HG02981 (cell line): ENCODE results near the gene MEIS3.

Experiments used
- ATAC-seq: cut with Tn5 transposase; IDR thresholded peaks from one replicate; pipeline ENCODE4 v1.9.1; 2021; ENCODE audit warnings: mild to moderate bottlenecking, moderate library complexity; ENCODE audit not compliant: unreplicated experiment

Gene MEIS3

DNA sequence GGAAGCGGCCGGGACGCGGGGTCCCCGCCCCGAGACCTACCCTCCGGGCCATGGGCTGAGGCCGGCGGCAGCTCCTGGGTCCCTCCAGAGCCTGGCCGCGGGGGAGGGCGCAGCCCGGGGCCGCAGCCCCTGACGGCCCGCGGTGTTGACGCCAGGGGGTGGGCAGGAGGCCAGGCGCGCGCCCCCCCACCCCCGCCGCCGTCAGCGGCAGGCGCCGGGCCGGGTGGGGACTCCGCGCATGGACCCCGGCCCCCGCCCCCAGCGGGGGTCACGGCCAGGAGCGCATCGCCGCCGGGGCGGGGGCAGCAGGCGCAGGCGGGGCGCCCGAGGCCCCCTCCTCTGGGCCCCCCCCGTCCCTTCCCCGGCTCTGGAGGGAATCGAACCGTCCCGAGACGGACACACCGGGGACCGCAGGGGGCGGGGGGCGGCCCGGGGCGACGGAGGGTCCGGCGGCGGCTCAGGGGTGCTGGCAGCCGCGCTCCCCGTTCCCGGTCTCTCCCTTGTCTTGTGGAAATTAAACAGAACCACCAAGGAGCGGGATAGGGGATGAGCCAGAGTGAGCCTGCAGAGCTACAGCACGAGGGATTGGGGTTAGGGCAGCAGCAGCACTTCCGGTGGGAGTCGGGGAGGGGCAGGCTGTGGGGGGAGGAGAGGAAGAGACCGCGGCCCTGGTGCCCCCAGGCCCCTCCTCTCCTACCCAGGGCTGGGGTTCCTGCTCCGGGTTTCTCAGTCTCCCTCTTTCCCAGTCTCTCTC lies at the start of gene MEIS3:
Gene MEIS3 (minus strand): TSS at position 498 of the 754 bp plus-strand sequence. CDS start 446 bp downstream, at position 52.
- ATAC-seq: no peak

DNA sequence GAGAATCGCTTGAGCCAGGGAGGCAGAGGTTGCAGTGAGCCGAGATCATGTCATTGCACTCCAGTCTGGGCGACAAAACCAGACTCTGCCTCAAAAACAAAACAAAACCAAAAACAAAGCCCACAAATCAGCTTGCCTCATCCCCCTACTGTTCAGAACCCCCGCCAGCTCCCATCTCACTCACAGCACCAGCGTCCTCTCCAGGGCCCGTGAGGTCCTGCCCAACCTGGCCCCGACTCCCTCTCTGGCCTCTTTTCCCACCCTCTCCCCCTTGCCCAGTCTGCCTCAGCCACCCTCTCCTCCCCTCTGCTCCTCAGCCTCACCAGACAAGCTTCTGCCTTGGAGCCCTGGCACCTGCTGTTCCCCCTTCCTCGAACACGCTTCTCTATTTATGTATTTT lies 48.6 kb upstream of the MEIS3 start:
- ATAC-seq: no peak

GRCh38 chr19:47465957-47466356 lies 46.6 kb upstream of the MEIS3 start:
- ATAC-seq: no peak

- no peak for ATAC-seq
These were observed 45.5 kb upstream of the MEIS3 start for GRCh38 chr19:47464675-47465419.

GRCh38 chr19:47461876-47462275 lies 42.5 kb upstream of the MEIS3 start:
- ATAC-seq: no peak

DNA sequence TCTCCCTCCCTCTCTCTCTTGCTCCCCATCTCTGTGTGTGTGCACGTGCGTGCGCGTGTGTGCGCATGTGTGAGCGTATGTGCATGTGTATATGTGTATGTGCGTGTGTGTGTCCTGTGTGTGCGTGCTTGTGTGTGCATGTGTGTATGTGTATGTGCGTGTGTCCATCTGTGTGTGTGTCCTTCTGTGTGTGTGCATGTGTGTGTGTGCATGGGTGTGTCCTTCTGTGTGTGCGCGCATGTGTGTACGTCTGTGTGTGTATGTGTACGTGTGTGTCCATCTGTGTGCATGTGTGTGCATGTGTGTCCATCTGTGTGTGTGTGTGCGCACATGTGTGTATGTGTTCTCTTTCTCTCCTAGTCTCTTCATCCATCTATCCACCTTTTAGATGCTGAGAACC lies 40.1 kb upstream of the MEIS3 start:
- ATAC-seq: no peak

GRCh38 chr19:47458672-47459071 lies 39.3 kb upstream of the MEIS3 start:
- no peak for ATAC-seq

DNA sequence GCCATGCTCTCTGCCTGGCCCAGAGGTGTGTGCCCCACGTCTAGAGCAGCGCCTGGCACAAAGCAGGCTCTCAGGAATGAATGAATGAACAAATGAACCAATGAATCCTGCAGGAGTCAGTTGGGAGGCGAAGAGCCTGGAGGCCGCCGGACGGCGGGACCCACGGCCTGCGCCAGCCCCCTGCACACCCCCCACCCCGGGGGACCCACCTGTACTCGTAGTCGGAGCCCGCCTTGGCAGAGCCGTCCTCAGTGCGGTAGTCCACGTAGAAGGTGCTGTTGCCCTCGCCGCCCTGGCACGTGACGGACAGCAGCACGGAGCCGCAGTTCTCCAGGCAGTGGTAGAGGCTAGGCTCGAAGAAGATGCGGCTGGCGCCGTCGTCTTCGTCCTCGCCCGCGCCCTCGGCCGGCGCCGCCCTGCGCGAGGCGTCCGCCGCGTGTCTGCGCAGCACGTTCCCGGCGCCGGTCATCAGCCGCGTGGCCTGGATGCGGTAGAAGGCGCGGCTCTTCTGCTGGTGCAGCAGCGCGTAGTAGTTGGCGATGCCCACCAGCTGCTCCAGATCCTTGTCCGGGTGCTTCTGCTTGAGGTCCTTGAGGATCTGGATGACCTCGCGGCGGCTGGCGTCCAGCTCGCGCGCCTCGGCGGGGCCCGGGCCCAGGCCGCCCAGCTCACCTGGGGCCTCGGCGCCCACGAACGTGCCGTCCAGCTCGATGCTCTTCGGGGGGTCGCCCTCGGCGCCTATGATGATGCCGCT lies 37.6 kb upstream of the MEIS3 start:
- no peak for ATAC-seq

DNA sequence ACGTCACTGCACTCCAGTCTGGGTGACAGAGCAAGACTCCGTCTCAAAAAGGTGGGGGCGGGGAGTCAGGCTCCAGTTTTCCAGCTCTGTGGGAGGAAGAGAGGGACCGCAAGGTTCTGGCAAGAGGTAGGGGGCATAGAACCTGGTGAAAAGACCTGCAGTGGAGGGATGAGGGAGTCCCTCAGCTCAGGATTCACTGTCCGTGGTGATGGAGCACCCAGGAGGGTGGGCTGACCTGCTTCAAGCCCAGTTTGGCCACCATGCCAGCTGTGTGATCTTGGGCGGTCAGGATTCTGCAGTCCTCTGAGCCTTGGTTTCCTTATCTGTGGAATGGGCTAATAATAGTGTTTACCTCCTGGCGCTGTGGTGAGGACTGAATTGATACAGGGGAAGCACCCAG lies 31.2 kb upstream of the MEIS3 start:
- no peak for ATAC-seq

DNA sequence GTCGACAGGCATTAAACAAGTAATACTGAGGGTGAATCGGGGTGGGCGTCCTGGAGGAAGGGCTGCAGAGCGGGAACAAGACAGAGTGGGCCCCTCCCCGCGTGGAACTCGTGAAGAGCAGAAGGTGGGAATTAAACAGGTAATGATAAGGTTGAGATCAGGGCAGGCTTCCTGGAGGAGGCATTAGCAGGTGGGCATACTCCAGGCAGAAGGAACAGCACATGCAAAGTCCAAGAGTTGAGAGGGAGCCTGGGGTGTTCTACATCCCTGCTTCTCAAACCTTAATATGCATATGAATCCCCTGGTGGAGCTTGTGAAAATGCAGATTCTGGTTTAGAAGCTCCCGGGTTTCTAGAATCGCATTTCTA lies 29.0 kb upstream of the MEIS3 start:
- no peak for ATAC-seq

- ATAC-seq: no peak
These were observed 28.4 kb upstream of the MEIS3 start for GRCh38 chr19:47447470-47448359.

DNA sequence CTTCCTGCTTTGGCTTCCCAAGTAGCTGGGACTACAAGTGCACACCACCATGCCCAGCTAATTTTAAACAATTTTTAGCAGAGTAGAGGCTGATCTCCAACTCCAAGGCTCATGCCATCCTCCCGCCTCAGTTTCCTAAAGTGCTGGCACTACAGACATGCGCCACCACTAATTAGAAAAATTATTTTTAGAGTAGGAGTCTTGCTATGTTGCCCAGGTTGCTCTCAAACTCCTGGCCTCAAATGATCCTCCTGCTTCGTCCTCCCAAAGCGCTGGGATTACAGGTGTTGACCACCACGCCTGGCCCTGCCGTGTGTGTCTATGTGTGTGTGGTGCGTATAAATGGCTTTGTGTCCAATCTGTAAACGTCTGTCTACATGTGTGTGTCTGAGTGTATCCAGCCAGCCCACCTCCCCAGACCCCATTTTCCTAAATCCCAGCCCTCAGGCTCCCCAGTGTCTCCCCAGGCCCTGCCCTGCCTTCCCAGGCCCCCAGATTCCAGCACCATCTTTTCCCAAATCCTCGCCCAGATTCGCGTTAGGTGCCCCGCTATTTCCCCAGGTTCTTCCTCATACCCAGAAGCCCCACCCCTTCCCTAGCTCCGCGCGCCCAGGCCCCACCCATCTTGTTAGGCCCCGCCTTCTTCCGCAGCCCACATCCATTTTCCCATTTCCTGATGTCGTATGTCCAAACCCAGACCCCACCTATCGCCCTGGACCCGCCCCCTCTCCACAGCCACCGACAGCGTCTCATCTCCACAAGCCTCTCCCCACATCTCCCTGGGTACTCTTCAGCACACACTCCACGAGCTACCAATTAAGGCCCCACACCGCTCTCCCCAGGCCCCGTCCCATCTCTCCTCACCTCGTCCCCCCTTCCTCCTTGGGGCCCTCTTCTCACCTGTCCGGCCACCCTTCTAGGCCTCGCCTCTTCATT lies 27.5 kb upstream of the MEIS3 start:
- ATAC-seq: no peak

GRCh38 chr19:47445937-47446402 lies 26.6 kb upstream of the MEIS3 start:
- no peak for ATAC-seq

DNA sequence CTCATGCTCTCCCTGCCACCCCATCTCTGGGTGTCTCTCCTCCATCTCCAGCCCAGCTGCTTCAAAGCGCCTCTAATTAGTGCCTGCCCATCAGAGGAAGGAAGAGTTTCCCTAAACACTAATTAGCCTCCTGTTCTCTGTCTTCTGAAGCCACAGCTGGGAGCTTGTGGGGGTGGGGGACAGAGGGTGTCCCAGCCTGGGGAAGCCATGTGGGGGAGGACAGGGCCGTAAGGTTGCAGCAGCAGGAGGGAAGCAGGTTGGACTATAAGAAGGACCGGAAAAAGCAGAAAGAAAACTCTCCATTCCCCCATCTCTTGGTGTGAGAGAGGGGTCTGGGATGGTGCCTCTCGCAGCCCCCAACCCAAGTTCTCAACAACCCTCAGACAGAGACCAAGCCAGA lies 26.2 kb upstream of the MEIS3 start:
- ATAC-seq: no peak

DNA sequence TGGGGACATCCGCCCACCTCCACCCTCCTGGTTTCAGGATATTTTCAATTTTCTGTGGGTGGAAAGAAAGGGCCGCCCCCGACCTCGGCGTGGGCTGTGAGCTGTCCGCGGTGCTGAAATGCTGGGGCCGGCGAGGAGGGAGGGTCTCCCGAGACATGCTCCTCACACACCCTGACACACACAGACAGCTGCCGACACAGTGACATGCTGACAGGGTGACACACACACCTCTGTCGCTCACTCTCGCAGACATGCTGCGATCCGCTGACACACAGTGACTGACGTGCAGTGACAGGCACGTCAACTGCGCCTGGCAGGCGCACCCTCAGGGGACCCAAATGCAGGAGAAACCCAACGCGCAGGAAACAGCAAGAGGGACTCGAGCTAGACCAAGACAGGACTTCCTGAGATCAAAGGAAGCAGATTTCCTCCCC lies 25.1 kb upstream of the MEIS3 start:
- ATAC-seq: no peak

GRCh38 chr19:47443331-47443730 lies 24.0 kb upstream of the MEIS3 start:
- ATAC-seq: no peak

DNA sequence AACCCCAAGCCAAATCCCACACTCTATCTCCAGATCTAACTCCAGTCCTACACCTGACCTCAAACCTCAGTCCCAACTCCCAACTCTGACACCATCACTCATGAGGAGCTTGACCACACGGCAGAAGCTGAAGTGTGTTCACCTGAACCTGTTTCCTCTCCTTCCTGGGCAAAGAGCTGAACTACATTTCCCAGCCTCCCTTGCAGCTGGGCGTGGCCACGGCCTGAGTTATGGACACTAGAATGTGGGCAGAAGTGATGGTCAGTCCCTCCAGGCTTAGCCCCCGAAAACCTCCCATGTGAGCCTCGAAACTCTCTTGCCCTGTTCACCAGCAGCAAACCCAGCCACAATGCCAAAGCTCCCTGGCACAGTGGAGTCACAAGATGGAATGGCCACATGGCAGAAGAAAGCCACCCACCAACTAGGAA lies 19.5 kb upstream of the MEIS3 start:
- ATAC-seq: no peak

- no peak for ATAC-seq
These were observed 18.2 kb upstream of the MEIS3 start for GRCh38 chr19:47437500-47437899.

- ATAC-seq: no peak
These were observed 17.5 kb upstream of the MEIS3 start for GRCh38 chr19:47436712-47437401.
